IPS-18a (cell line): Measurements from ENCODE around the gene BRSK2.
"Not testable (repeated sequence)": the region's sequence is repeated elsewhere in the genome, so short reads cannot be mapped to it uniquely, and the experiment has no call there.

Experiments
- H3K27ac ChIP-seq: one replicate; pipeline ENCODE4 v1.5.1; 2013; ENCODE audit warnings: low read length
- H3K27me3 ChIP-seq: one replicate; pipeline ENCODE4 v1.6.1; 2013; ENCODE audit warnings: mild to moderate bottlenecking, low read length; ENCODE audit not compliant: control insufficient read depth, insufficient read depth
- H3K36me3 ChIP-seq: one replicate; pipeline ENCODE4 v1.6.1; 2013; ENCODE audit warnings: low read depth, low read length; ENCODE audit not compliant: control insufficient read depth
- H3K4me1 ChIP-seq: one replicate; pipeline ENCODE4 v1.6.1; 2013; ENCODE audit warnings: low read depth, low read length; ENCODE audit not compliant: control insufficient read depth
- H3K4me3 ChIP-seq: one replicate; pipeline ENCODE4 v1.5.1; 2013; ENCODE audit warnings: low read length
- H3K9ac ChIP-seq: one replicate; pipeline ENCODE4 v1.6.1; 2013; ENCODE audit warnings: mild to moderate bottlenecking, low read length, moderate library complexity
- H3K9me3 ChIP-seq: one replicate; pipeline ENCODE4 v1.6.1; 2013; ENCODE audit warnings: low read depth, low read length; ENCODE audit not compliant: control insufficient read depth

Gene BRSK2

GRCh38 chr11:1422481-1422880, 32.7 kb downstream of the BRSK2 start:
- Histone ChIP-seq H3K9me3 (peaks cover 4% of the 10 kb centered on the region), H3K36me3 (no peaks in the 10 kb centered on the region), H3K9ac (no peak overlapping the region), H3K27ac (no peak overlapping the region), H3K27me3 (no peaks in the 10 kb centered on the region), H3K4me3 (no peak overlapping the region), H3K4me1 (no peaks in the 10 kb centered on the region)

- H3K4me3 ChIP-seq: no peak overlapping the region
- peaks cover 4% of the 10 kb centered on the region for H3K9me3 ChIP-seq
- no peaks in the 10 kb centered on the region for H3K27me3 ChIP-seq
- no peaks in the 10 kb centered on the region for H3K36me3 ChIP-seq
- no peak overlapping the region for H3K9ac ChIP-seq
- H3K4me1 ChIP-seq: no peaks in the 10 kb centered on the region
- no peak overlapping the region for H3K27ac ChIP-seq
Observed at GRCh38 chr11:1422981-1423380, 33.2 kb downstream of the BRSK2 start.

- H3K4me3 ChIP-seq, H3K4me1 ChIP-seq, H3K9ac ChIP-seq: not testable (repeated sequence)
Observed at GRCh38 chr11:1423406-1423805, 33.7 kb downstream of the BRSK2 start.

GRCh38 chr11:1425006-1425405, 35.3 kb downstream of the BRSK2 start:
- no peak overlapping the region for H3K27ac ChIP-seq
- H3K4me1 ChIP-seq: no peaks in the 10 kb centered on the region
- H3K4me3 ChIP-seq: no peak overlapping the region
- no peaks in the 10 kb centered on the region for H3K9me3 ChIP-seq
- H3K36me3 ChIP-seq: no peaks in the 10 kb centered on the region
- no peak overlapping the region for H3K9ac ChIP-seq
- H3K27me3 ChIP-seq: no peaks in the 10 kb centered on the region

More at GRCh38 chr11:1423406-1423805, 33.7 kb downstream of the BRSK2 start:
- not testable (repeated sequence) for H3K27ac ChIP-seq, H3K9me3 ChIP-seq, H3K36me3 ChIP-seq, H3K27me3 ChIP-seq

GRCh38 chr11:1425439-1425838, 35.7 kb downstream of the BRSK2 start:
- Histone ChIP-seq H3K9me3 (no peaks in the 10 kb centered on the region), H3K27me3 (no peaks in the 10 kb centered on the region), H3K4me3 (no peak overlapping the region)

GRCh38 chr11:1428762-1429316, 39.1 kb downstream of the BRSK2 start:
- H3K27ac ChIP-seq: no peak overlapping the region
- H3K4me3 ChIP-seq: no peak overlapping the region
- H3K36me3 ChIP-seq: no peaks in the 10 kb centered on the region
- H3K27me3 ChIP-seq: no peaks in the 10 kb centered on the region
- no peak overlapping the region for H3K9ac ChIP-seq
- no peaks in the 10 kb centered on the region for H3K4me1 ChIP-seq
- H3K9me3 ChIP-seq: no peaks in the 10 kb centered on the region

More at GRCh38 chr11:1425439-1425838, 35.7 kb downstream of the BRSK2 start:
- no peaks in the 10 kb centered on the region for H3K4me1 ChIP-seq
- H3K36me3 ChIP-seq: no peaks in the 10 kb centered on the region
- H3K9ac ChIP-seq: no peak overlapping the region
- no peak overlapping the region for H3K27ac ChIP-seq

GRCh38 chr11:1433568-1433967, 43.8 kb downstream of the BRSK2 start:
- H3K4me1 ChIP-seq: no peaks in the 10 kb centered on the region
- no peaks in the 10 kb centered on the region for H3K36me3 ChIP-seq
- no peak overlapping the region for H3K9ac ChIP-seq
- no peaks in the 10 kb centered on the region for H3K27me3 ChIP-seq
- H3K4me3 ChIP-seq: no peak overlapping the region
- no peaks in the 10 kb centered on the region for H3K9me3 ChIP-seq
- no peak overlapping the region for H3K27ac ChIP-seq

GRCh38 chr11:1433977-1434640, 44.4 kb downstream of the BRSK2 start:
- H3K27ac ChIP-seq: no peak overlapping the region

GRCh38 chr11:1435479-1435819, 45.7 kb downstream of the BRSK2 start:
- not testable (repeated sequence) for H3K4me1 ChIP-seq, H3K36me3 ChIP-seq, H3K27me3 ChIP-seq, H3K9me3 ChIP-seq, H3K9ac ChIP-seq, H3K27ac ChIP-seq
- H3K4me3 ChIP-seq: peak overlapping the region; percentile 27

More at GRCh38 chr11:1433977-1434640, 44.4 kb downstream of the BRSK2 start:
- no peak overlapping the region for H3K9ac ChIP-seq
- H3K9me3 ChIP-seq: no peaks in the 10 kb centered on the region
- H3K27me3 ChIP-seq: no peaks in the 10 kb centered on the region
- no peak overlapping the region for H3K4me3 ChIP-seq
- no peaks in the 10 kb centered on the region for H3K36me3 ChIP-seq
- H3K4me1 ChIP-seq: no peaks in the 10 kb centered on the region

GRCh38 chr11:1435820-1436467, 46.2 kb downstream of the BRSK2 start:
- H3K4me1 ChIP-seq: no peaks in the 10 kb centered on the region
- H3K9me3 ChIP-seq: no peaks in the 10 kb centered on the region
- H3K36me3 ChIP-seq: no peaks in the 10 kb centered on the region
- no peaks in the 10 kb centered on the region for H3K27me3 ChIP-seq
- no peak overlapping the region for H3K27ac ChIP-seq
- peak overlapping the region; percentile 27 for H3K4me3 ChIP-seq
- H3K9ac ChIP-seq: no peak overlapping the region

GRCh38 chr11:1436468-1437039, 46.8 kb downstream of the BRSK2 start:
- no peak overlapping the region for H3K27ac ChIP-seq

More at GRCh38 chr11:1436468-1437039, 46.8 kb downstream of the BRSK2 start:
- Histone ChIP-seq H3K4me3 (no peak overlapping the region), H3K9ac (no peak overlapping the region), H3K27me3 (no peaks in the 10 kb centered on the region), H3K36me3 (no peaks in the 10 kb centered on the region), H3K4me1 (no peaks in the 10 kb centered on the region), H3K9me3 (no peaks in the 10 kb centered on the region)
